SK-N-MC (cell line): ENCODE results near the gene FGF2.

Experiments
- EZH2 ChIP-seq: fragments of 200-600 bp; sonication (generic); IDR thresholded peaks from one replicate; pipeline ENCODE4 v1.6.1; 2017; ENCODE audit warnings: antibody characterized with exemption
- FOXP2 ChIP-seq: optimal IDR thresholded peaks from 2 replicates; pipeline ENCODE3; 2011; ENCODE audit warnings: mild to moderate bottlenecking, moderate library complexity; ENCODE audit not compliant: insufficient read depth; ENCODE audit errors: extremely low read length, control extremely low read depth
- POLR2AphosphoS5 ChIP-seq: IDR thresholded peaks from 2 replicates; pipeline ENCODE4 v1.6.1; 2012; ENCODE audit warnings: mild to moderate bottlenecking, low read depth, low read length, borderline replicate concordance

DNA sequence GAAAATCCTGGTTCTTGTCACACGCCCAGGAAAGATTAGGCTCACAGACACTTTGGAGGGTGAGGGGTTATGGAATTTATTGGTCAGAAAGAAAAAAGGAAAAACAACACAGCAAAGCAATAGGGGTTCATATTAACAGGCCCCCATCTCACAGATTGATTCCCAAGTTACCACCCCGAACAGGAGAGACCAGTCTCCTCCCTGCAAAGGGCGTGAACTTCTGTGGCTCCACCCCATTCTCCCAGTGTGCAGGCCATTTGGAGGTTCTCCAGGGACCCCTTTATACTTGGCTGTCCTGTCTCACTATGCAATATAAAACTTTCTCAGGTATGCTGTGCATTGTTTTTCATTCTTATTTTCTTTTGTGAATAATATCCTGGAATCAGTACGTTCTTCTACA, 7.4 kb downstream of the FGF2 start:
- TF ChIP-seq EZH2 (no peak), POLR2AphosphoS5 (no peak), FOXP2 (no peak)
